DND-41 (cell line): ENCODE data around the gene TTC39B.

Source experiments
- ATAC-seq: fragments of 200-7000 bp; cut with Tn5 transposase; 3 replicates; pipeline ENCODE4 v1.9.1; 2021; ENCODE audit warnings: low read depth; ENCODE audit not compliant: insufficient read depth
- DNase-seq: peaks from one replicate; pipeline ENCODE4 v3.0.0-alpha.2; 2020
- H2AFZ ChIP-seq: 2 replicates; pipeline ENCODE4 v1.6.0; 2012; ENCODE audit warnings: low read depth, low read length
- H3K27ac ChIP-seq: 2 replicates; pipeline ENCODE4 v1.5.1; 2012; ENCODE audit warnings: low read length, inconsistent platforms
- H3K27me3 ChIP-seq: fragments of 200-600 bp; sonication (generic); 2 replicates; pipeline ENCODE4 v1.6.0; 2012; ENCODE audit warnings: low read length, mild to moderate bottlenecking, inconsistent platforms; ENCODE audit not compliant: insufficient read depth, poor library complexity
- H3K36me3 ChIP-seq: 2 replicates; pipeline ENCODE4 v1.5.1; 2012; ENCODE audit warnings: low read length, inconsistent platforms; ENCODE audit not compliant: insufficient read depth
- H3K4me1 ChIP-seq: 2 replicates; pipeline ENCODE4 v1.5.1; 2012; ENCODE audit warnings: mild to moderate bottlenecking, low read length; ENCODE audit not compliant: insufficient read depth
- H3K4me2 ChIP-seq: 2 replicates; pipeline ENCODE4 v1.6.0; 2012; ENCODE audit warnings: mild to moderate bottlenecking, moderate library complexity, low read length, inconsistent platforms; ENCODE audit not compliant: insufficient read depth
- H3K4me3 ChIP-seq, 2 experiments: fragments of 200-600 bp in 1 of 2; shearing (Covaris generic) in 1 of 2; 2 replicates each; pipeline ENCODE4 v1.5.1; 2012 to 2016; ENCODE audit warnings: inconsistent platforms in 2 of 2, low read length in 2 of 2, mild to moderate bottlenecking in 2 of 2, low read depth in 1 of 2, moderate library complexity in 1 of 2
- H3K79me2 ChIP-seq: 2 replicates; pipeline ENCODE4 v1.6.0; 2012; ENCODE audit warnings: low read length, inconsistent platforms; ENCODE audit not compliant: insufficient read depth
- H3K9ac ChIP-seq: 2 replicates; pipeline ENCODE4 v1.6.0; 2012; ENCODE audit warnings: low read depth, mild to moderate bottlenecking, inconsistent platforms, low read length, moderate library complexity
- H3K9me3 ChIP-seq: 2 replicates; pipeline ENCODE4 v1.5.1; 2012; ENCODE audit warnings: low read length, moderate library complexity, mild to moderate bottlenecking, inconsistent platforms; ENCODE audit not compliant: insufficient read depth, severe bottlenecking
- H4K20me1 ChIP-seq: 2 replicates; pipeline ENCODE4 v1.6.0; 2012; ENCODE audit warnings: low read length; ENCODE audit not compliant: insufficient read depth
- CTCF ChIP-seq: IDR thresholded peaks from 2 replicates; pipeline ENCODE4 v1.5.1; 2012; ENCODE audit warnings: borderline replicate concordance, low read length, moderate library complexity, mild to moderate bottlenecking; ENCODE audit not compliant: poor library complexity, severe bottlenecking; ENCODE audit errors: extremely low read depth
- EZH2 ChIP-seq: IDR thresholded peaks from 3 replicates; pipeline ENCODE4 v1.6.1; 2012; ENCODE audit warnings: borderline replicate concordance, low read depth, mild to moderate bottlenecking, moderate library complexity, low read length, inconsistent platforms; ENCODE audit not compliant: severe bottlenecking

TTC39B gene

GRCh38 chr9:15135164-15135792 lies 171.7 kb downstream of the TTC39B start:
- Histone ChIP-seq H3K4me3 (no peak overlapping the region), H2AFZ (peak overlapping the region; percentile 73), H3K27ac (no peak overlapping the region), H3K9ac (no peak overlapping the region), H3K36me3 (no peaks in the 10 kb centered on the region), H4K20me1 (no peaks in the 10 kb centered on the region), H3K79me2 (no peaks in the 10 kb centered on the region), H3K4me2 (peak overlapping the region; percentile 41; the same call in 1 of the 2 replicates), H3K4me1 (peaks cover 10% of the 10 kb centered on the region; the same call in 1 of the 2 replicates), H3K9me3 (no peaks in the 10 kb centered on the region), H3K27me3 (no peaks in the 10 kb centered on the region)
- TF ChIP-seq EZH2 (no peak), CTCF (peak; percentile 92)
- ATAC-seq: peak; percentile 88
- DNase-seq: peak; percentile 60

GRCh38 chr9:15133488-15133887 lies 173.5 kb downstream of the TTC39B start:
- H3K27ac ChIP-seq: no peak overlapping the region
- no peak overlapping the region for H3K4me2 ChIP-seq
- no peaks in the 10 kb centered on the region for H3K36me3 ChIP-seq
- ATAC-seq (no peak), DNase-seq (no peak)
- H3K4me3 ChIP-seq: no peak overlapping the region
- peaks cover 10% of the 10 kb centered on the region; the same call in 1 of the 2 replicates for H3K4me1 ChIP-seq
- H3K79me2 ChIP-seq: no peaks in the 10 kb centered on the region
- H3K27me3 ChIP-seq: no peaks in the 10 kb centered on the region
- H3K9ac ChIP-seq: no peak overlapping the region
- no peaks in the 10 kb centered on the region for H3K9me3 ChIP-seq
- no peaks in the 10 kb centered on the region for H4K20me1 ChIP-seq
- TF ChIP-seq CTCF (no peak), EZH2 (no peak)
- no peak overlapping the region for H2AFZ ChIP-seq

GRCh38 chr9:15132091-15132490 lies 174.9 kb downstream of the TTC39B start:
- ATAC-seq: no peak
- H3K27me3 ChIP-seq: peaks cover 4% of the 10 kb centered on the region

More at GRCh38 chr9:15132091-15132490, 174.9 kb downstream of the TTC39B start:
- Histone ChIP-seq H3K27ac (no peak overlapping the region), H3K4me3 (no peak overlapping the region), H2AFZ (no peak overlapping the region; the same call in 1 of the 2 replicates), H4K20me1 (no peaks in the 10 kb centered on the region), H3K9ac (no peak overlapping the region), H3K36me3 (no peaks in the 10 kb centered on the region), H3K4me1 (peaks cover 10% of the 10 kb centered on the region; the same call in 1 of the 2 replicates), H3K4me2 (no peak overlapping the region), H3K79me2 (no peaks in the 10 kb centered on the region), H3K9me3 (no peaks in the 10 kb centered on the region)
- no peak for DNase-seq
- TF ChIP-seq CTCF: no peak
- TF ChIP-seq EZH2: no peak
